LNCAP (cell line): Measurements from ENCODE around the gene POF1B.
A peak's percentile ranks its signal among the peaks of the same experiment; 100 is the strongest.

ENCODE experiments used
- CTCF ChIP-seq: fragments of 450-650 bp; IDR thresholded peaks from 2 replicates; pipeline ENCODE4 v1.5.1; 2017; ENCODE audit warnings: mild to moderate bottlenecking

POF1B gene

GRCh38 chrX:85303544-85303943 lies 75.9 kb downstream of the POF1B start:
- TF ChIP-seq CTCF: no peak

DNA sequence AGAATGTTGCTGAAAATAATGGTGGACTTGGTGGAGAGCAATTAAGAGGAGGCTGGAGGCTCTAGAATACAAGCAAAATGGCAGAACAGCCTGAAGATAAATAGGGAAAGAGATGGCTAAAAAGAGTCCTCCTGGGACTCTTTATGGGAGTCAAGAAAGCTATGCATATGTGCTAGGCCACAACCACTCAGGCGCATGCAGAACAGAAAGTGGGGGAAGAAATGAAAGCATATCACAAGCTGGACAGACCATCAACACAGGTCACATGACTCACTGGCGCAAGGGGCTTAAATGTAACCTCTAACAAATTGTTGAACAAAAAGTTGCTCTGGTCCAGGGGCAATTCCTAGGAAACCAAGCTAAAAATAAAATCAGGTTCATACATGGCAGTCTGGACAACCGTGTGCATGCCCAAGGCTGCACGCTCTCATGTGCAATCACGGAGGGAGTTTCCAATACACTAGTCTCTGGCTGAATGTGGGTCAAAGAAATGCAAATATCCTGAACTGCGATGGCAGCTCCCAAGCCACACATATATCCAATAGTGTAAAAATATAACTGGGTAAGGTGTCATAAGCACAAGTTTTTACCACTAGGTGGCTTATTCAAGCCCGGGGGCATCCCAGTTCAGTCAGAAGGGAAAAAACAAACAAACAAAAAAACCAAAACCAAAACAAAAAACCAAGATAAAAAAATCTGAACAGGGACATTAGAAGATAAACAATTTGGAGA lies 90.3 kb downstream of the POF1B start:
- peak; percentile 13; the same call in 1 of the 2 replicates for TF ChIP-seq CTCF

DNA sequence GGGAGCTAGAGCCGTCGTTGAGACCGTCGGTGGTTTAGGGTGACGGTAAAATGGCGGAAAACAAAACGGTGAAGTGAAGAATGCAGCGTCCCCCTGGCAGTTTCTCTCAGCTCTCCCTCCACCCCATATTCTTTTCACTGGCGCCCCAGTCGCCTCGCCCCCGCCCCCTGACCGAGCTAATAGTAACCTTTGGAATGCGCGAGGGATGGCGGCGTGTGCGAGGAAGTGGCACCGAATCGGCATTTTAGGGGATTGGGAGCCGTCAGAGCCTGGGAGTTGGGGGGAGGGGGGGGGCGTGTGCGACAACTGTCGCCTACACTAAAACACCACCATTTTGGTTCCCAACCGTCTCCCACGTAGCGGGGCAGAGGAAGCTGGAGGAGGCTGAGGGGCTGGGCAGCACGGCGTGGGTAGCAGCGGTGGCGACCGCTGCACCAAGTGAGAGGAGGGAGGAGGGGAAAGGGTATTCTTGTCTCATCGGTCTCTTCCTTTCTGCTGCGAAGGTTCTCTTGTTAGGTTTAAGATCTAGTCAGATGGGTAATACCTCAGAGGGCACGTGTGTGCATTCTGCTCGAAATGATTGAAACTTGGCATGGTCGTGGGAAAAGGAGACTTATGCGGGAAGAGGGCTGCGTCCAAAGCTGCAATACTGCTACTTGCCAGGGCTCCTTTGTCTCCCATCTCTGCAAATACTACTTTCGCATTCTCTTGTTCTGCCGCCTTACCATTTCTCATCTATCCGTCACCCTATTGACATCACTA lies 134.8 kb downstream of the POF1B start:
- no peak for TF ChIP-seq CTCF

DNA sequence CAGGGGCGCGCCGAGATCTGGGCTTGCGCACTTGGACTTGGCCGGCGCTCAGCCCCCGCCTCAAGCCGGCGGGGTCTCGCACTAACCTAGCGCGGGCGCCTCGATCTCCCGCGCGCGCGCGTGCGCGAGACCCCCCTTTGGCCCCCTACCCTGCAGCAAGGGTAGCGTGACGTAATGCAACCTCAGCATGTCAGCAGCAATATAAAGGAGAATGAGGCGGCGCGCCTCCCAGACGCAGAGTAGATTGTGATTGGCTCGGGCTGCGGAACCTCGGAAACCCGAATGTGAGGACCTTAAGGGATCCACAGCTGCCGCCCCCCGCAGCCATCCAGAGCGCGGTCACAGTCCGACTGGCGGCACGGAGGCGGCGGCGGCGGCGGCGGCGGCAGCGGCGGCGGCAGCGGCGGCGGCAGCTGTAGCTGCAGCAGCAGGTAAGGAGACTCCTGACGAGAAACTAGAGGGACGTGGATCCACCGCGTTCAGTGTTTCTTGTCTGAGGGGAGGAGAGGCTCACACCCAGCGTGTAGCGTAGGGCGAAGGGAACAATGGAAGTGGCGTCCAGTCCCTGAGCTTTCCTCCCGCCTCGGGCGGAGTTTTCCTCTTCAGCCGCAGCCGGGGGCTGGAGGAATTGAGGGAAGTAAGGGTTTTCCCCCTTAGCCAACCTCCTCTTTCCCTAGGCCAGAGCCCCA lies 135.6 kb downstream of the POF1B start, which contains the start of the genes SATL1 and ZNF711:
Gene SATL1 (minus strand): TSS at position 19 of the 689 bp plus-strand sequence. CDS start 134,811 bp downstream, outside the sequence.
Gene ZNF711 (plus strand): TSS at position 231 of the 689 bp plus-strand sequence. CDS start 3,582 bp downstream, outside the sequence.
- TF ChIP-seq CTCF: no peak

- TF ChIP-seq CTCF: no peak
Measured at GRCh38 chrX:85243155-85243554, 136.3 kb downstream of the POF1B start.
